A673 (cell line): Measurements from ENCODE around the gene SLC25A45. TPM values are rescaled to one million over a fixed set of nuclear protein-coding genes. Genes with fewer than 3 reads are reported as not detected.

Source experiments
- BruUV-seq: library from RNA; stranded (reverse); fragments of 400-500 nt; replicated peaks from 2 replicates; lab custom pipeline; 2021; lab: Mats Ljungman, UMichigan
- CTCF ChIA-PET: fragments of 300-600 bp; sonication (Branson Sonifier 250); formaldehyde crosslinking; loops from one replicate; lab custom pipeline; 2022; ENCODE audit warnings: antibody characterized with exemption; lab: Charles Lee
- POLR2A ChIA-PET: fragments of 300-600 bp; sonication (Branson Sonifier 250); formaldehyde crosslinking; loops from one replicate; lab custom pipeline; 2022; ENCODE audit warnings: antibody characterized with exemption; ENCODE audit not compliant: low non-redundant PET; lab: Charles Lee
- DNase-seq: peaks from one replicate; pipeline ENCODE4 v3.0.0-alpha.2; 2015; ENCODE audit warnings: low spot score
- H3K27ac ChIP-seq: fragments of 200-600 bp; sonication (generic); 2 replicates; pipeline ENCODE4 v1.5.1; 2016; ENCODE audit warnings: mixed run types, low read depth, mild to moderate bottlenecking, mixed read lengths, antibody characterized with exemption, low read length; ENCODE audit not compliant: poor library complexity, severe bottlenecking
- H3K27me3 ChIP-seq: fragments of 200-600 bp; sonication (generic); replicated peaks from 2 replicates; pipeline ENCODE4 v1.6.1; 2017; ENCODE audit warnings: mixed run types, low read depth, mild to moderate bottlenecking, mixed read lengths, antibody characterized with exemption, low read length; ENCODE audit not compliant: insufficient read depth, poor library complexity
- H3K36me3 ChIP-seq: fragments of 200-600 bp; sonication (generic); 2 replicates; pipeline ENCODE4 v1.6.1; 2016; ENCODE audit warnings: mixed run types, mild to moderate bottlenecking, mixed read lengths, antibody characterized with exemption, low read length; ENCODE audit not compliant: insufficient read depth, poor library complexity, severe bottlenecking
- H3K4me1 ChIP-seq: fragments of 200-600 bp; sonication (generic); 2 replicates; pipeline ENCODE4 v1.6.1; 2017; ENCODE audit warnings: mixed run types, mild to moderate bottlenecking, mixed read lengths, antibody characterized with exemption, low read length; ENCODE audit not compliant: insufficient read depth, poor library complexity, severe bottlenecking
- H3K4me3 ChIP-seq: fragments of 200-600 bp; sonication (generic); 2 replicates; pipeline ENCODE4 v1.5.1; 2016; ENCODE audit warnings: low read depth, mixed run types, mild to moderate bottlenecking, mixed read lengths, low read length; ENCODE audit not compliant: poor library complexity, severe bottlenecking
- H3K9me3 ChIP-seq: fragments of 200-600 bp; sonication (generic); 2 replicates; pipeline ENCODE4 v1.6.1; 2016; ENCODE audit warnings: mixed run types, low read depth, mild to moderate bottlenecking, mixed read lengths, antibody characterized with exemption, low read length; ENCODE audit not compliant: poor library complexity, severe bottlenecking
- CTCF ChIP-seq: fragments of 300-800, 200-600 bp; sonication (generic); conservative IDR thresholded peaks from 2 replicates; pipeline ENCODE4 v1.5.1; 2017; ENCODE audit warnings: low read depth, mild to moderate bottlenecking, antibody characterized with exemption, low read length, moderate library complexity, mixed read lengths
- EZH2 ChIP-seq: fragments of 200-600 bp; sonication (generic); IDR thresholded peaks from 2 replicates; pipeline ENCODE4 v1.6.1; 2017; ENCODE audit warnings: borderline replicate concordance, low read depth, mild to moderate bottlenecking, mixed read lengths, antibody characterized with exemption, low read length; ENCODE audit not compliant: poor library complexity, severe bottlenecking
- intact Hi-C: fragments of 100-400 bp; cut with micrococcal nuclease; formaldehyde crosslinking; loops from one replicate; pipeline ENCODE4 v1.10.0; 2022; ENCODE audit not compliant: unreplicated experiment
- total RNA-seq: library from RNA; stranded (reverse); gene quantifications from 2 replicates; pipeline ENCODE4 v1.2.3, GENCODE V29; 2021

Gene SLC25A45
- total RNA-seq, 1 experiment from 2014 or later = 5.3 TPM

GRCh38 chr11:65329944-65330403, 52.5 kb downstream of the SLC25A45 start:
- peak; percentile 95 for DNase-seq

GRCh38 chr11:65329478-65329877, 53.0 kb downstream of the SLC25A45 start:
- CTCF ChIA-PET = interaction anchor here (0.7 to 3.6 kb wide), 9 partner anchors 13 to 504 kb away, joined by 3 to 34 read pairs (median 5); partner anchors contain the start of gene CDC42EP2
- TF ChIP-seq CTCF (no peak), EZH2 (no peak)
- no peak overlapping the region for H3K4me3 ChIP-seq
- no peaks in the 10 kb centered on the region for H3K9me3 ChIP-seq
- H3K27me3 ChIP-seq = no peaks in the 10 kb centered on the region
- intact Hi-C loops = no loop called here
- H3K4me1 ChIP-seq = peaks cover 5% of the 10 kb centered on the region
- POLR2A ChIA-PET = interaction anchor here (1.2 kb wide), 1 partner anchor 178 kb away, joined by 11 read pairs; no protein-coding TSS in a partner anchor
- no peaks in the 10 kb centered on the region for H3K36me3 ChIP-seq
- H3K27ac ChIP-seq = no peak overlapping the region
- BruUV-seq = no TSS peak
- DNase-seq = no peak

More at GRCh38 chr11:65329944-65330403, 52.5 kb downstream of the SLC25A45 start:
- intact Hi-C loops = loop anchor here (5.0 kb wide), 1 partner anchor 483 kb away; no protein-coding TSS in a partner anchor
- Histone ChIP-seq H3K4me3 (no peak overlapping the region), H3K27ac (peak overlapping the region; percentile 24), H3K9me3 (no peaks in the 10 kb centered on the region), H3K36me3 (no peaks in the 10 kb centered on the region), H3K27me3 (no peaks in the 10 kb centered on the region), H3K4me1 (peaks cover 6% of the 10 kb centered on the region)
- TF ChIP-seq CTCF (peak; percentile 88), EZH2 (no peak)
- no TSS peak for BruUV-seq
- ChIA-PET POLR2A (interaction anchor here (1.2 kb wide), 1 partner anchor 178 kb away, joined by 11 read pairs; no protein-coding TSS in a partner anchor), CTCF (interaction anchor here (0.6 to 3.6 kb wide), 10 partner anchors 14 to 503 kb away, joined by 3 to 34 read pairs (median 4); partner anchors contain the start of gene CDC42EP2)

GRCh38 chr11:65327021-65327420, 55.4 kb downstream of the SLC25A45 start:
- POLR2A ChIA-PET = no interaction called here
- intact Hi-C loops = no loop called here
- Histone ChIP-seq H3K27me3 (no peaks in the 10 kb centered on the region), H3K36me3 (no peaks in the 10 kb centered on the region), H3K9me3 (no peaks in the 10 kb centered on the region), H3K4me1 (peaks cover 5% of the 10 kb centered on the region), H3K4me3 (no peak overlapping the region), H3K27ac (no peak overlapping the region)
- CTCF ChIA-PET = interaction anchor here (0.7 kb wide), 1 partner anchor 1033 kb away, joined by 3 read pairs; no protein-coding TSS in a partner anchor
- TF ChIP-seq CTCF (no peak), EZH2 (no peak)
- no peak for DNase-seq
- BruUV-seq = no TSS peak
